Tibial nerve (tissue), 4 donors: ENCODE results near the gene PLXDC2. TPM values are rescaled to one million over a fixed set of nuclear protein-coding genes. Genes with fewer than 3 reads are reported as not detected.

Experiments
- DNase-seq, 2 donors: peaks; one replicate each; pipeline ENCODE4 v3.0.0-alpha.2; 2019; ENCODE audit warnings: low spot score in 2 of 2
- H3K27ac ChIP-seq, 4 donors: fragments of 200-600 bp; sonication (generic) in 3 of 4; one replicate each; pipeline ENCODE4 v1.5.1; 2017 to 2019; ENCODE audit warnings: mild to moderate bottlenecking in 1 of 4
- H3K27me3 ChIP-seq, 2 donors: fragments of 200-600 bp; sonication (generic) in 1 of 2; one replicate each; pipeline versions ENCODE4 v1.5.1 to v1.6.0; 2017 to 2019
- H3K36me3 ChIP-seq, 3 donors: fragments of 200-600 bp; sonication (generic); one replicate each; pipeline ENCODE4 v1.5.1; 2018 to 2019
- H3K4me1 ChIP-seq, 4 donors: fragments of 200-600 bp; sonication (generic) in 3 of 4; one replicate each; pipeline ENCODE4 v1.5.1; 2017 to 2019
- H3K4me3 ChIP-seq, 4 donors: fragments of 200-600 bp; sonication (generic) in 3 of 4; one replicate each; pipeline ENCODE4 v1.5.1; 2017 to 2019; ENCODE audit warnings: mild to moderate bottlenecking in 1 of 4, moderate library complexity in 1 of 4
- H3K9me3 ChIP-seq, 4 donors: fragments of 200-600 bp; sonication (generic) in 3 of 4; one replicate each; pipeline ENCODE4 v1.5.1; 2017 to 2019
- EP300 ChIP-seq, 2 donors: sonication (generic); formaldehyde crosslinking; IDR thresholded peaks; one replicate each; pipeline ENCODE4 v1.6.1; 2017; ENCODE audit warnings: antibody characterized with exemption in 2 of 2, mild to moderate bottlenecking in 1 of 2
- POLR2A ChIP-seq, 2 donors: fragments of 450-650 bp; IDR thresholded peaks; one replicate each; pipeline ENCODE4 v1.6.1; 2017; ENCODE audit warnings: antibody characterized with exemption in 2 of 2, mild to moderate bottlenecking in 2 of 2, moderate library complexity in 2 of 2
- WGBS, 2 donors: methylation state at CpG; one replicate each; pipeline ENCODE4 v1.1.5; 2018; 5-methylcytosine and 5-hydroxymethylcytosine counted together
- total RNA-seq, 4 donors: library from RNA; depleted of rRNA; stranded (reverse); fragments of >200 nt; gene quantifications; one replicate each; pipeline ENCODE4 v1.1.0, GENCODE V29; 2016
- TF ChIP-seq, protein P1 (sequence below), 5 experiments: fragments of 200-600 bp in 3 of 5; fragments of 450-650 bp in 2 of 5; sonication (generic) in 3 of 5; IDR thresholded peaks; one replicate each; pipeline ENCODE4 v1.5.1; 2016 to 2019; ENCODE audit warnings: antibody characterized with exemption in 5 of 5, mild to moderate bottlenecking in 3 of 5, moderate library complexity in 2 of 5

PLXDC2 gene
- total RNA-seq, 4 donors from 2014 or later: 55.2 to 79.2 (median 74.5) TPM

DNA sequence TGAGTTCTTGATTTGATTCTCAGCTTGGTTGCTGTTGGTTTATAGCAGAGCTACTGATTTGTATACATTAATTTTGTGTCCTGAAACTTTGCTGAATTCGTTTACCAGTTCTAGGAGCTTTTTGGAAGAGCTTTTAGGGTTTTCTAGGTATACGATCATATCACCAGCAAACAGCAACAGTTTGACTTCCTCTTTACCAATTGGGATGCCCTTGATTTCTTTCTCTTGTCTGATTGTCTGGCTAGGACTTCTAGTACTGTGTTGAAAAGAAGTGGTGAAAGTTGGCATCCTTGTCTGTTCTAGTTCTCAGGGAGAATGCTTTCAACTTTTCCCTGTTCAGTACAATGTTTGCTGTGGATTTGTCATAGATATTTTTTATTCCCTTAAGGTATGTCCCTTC, 86.2 kb downstream of the PLXDC2 start:
- Histone ChIP-seq H3K4me1 (no peaks in the 10 kb centered on the region), H3K4me3 (no peak overlapping the region), H3K27ac (no peak overlapping the region), H3K36me3 (no peaks in the 10 kb centered on the region), H3K27me3 (no peaks in the 10 kb centered on the region), H3K9me3 (no peaks in the 10 kb centered on the region)
- 83 to 86% methylated on average over 2 of the region's 2 CpGs for WGBS, 2 donors
- no peak for TF ChIP-seq EP300 (IDR thresholded peaks at IDR 0.05)
- TF ChIP-seq, protein P1, sequence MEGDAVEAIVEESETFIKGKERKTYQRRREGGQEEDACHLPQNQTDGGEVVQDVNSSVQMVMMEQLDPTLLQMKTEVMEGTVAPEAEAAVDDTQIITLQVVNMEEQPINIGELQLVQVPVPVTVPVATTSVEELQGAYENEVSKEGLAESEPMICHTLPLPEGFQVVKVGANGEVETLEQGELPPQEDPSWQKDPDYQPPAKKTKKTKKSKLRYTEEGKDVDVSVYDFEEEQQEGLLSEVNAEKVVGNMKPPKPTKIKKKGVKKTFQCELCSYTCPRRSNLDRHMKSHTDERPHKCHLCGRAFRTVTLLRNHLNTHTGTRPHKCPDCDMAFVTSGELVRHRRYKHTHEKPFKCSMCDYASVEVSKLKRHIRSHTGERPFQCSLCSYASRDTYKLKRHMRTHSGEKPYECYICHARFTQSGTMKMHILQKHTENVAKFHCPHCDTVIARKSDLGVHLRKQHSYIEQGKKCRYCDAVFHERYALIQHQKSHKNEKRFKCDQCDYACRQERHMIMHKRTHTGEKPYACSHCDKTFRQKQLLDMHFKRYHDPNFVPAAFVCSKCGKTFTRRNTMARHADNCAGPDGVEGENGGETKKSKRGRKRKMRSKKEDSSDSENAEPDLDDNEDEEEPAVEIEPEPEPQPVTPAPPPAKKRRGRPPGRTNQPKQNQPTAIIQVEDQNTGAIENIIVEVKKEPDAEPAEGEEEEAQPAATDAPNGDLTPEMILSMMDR (IDR thresholded peaks at IDR 0.05): no peak
- TF ChIP-seq POLR2A (IDR thresholded peaks at IDR 0.05): no peak
- DNase-seq: no peak

GRCh38 chr10:19904202-19904661, 88.0 kb downstream of the PLXDC2 start:
- Histone ChIP-seq H3K4me1 (peaks cover 0 to 7% (median 0%) of the 10 kb centered on the region in 4 donors), H3K36me3 (no peaks in the 10 kb centered on the region), H3K27ac (no peak overlapping the region), H3K27me3 (no peaks in the 10 kb centered on the region), H3K9me3 (no peaks in the 10 kb centered on the region), H3K4me3 (no peak overlapping the region)
- TF ChIP-seq, protein P1 (IDR thresholded peaks at IDR 0.05): no peak
- TF ChIP-seq EP300 (IDR thresholded peaks at IDR 0.05): no peak
- TF ChIP-seq POLR2A (IDR thresholded peaks at IDR 0.05): no peak
- 77 to 92% methylated on average over 1 of the region's 1 CpG for WGBS, 2 donors
- no peak for DNase-seq

DNA sequence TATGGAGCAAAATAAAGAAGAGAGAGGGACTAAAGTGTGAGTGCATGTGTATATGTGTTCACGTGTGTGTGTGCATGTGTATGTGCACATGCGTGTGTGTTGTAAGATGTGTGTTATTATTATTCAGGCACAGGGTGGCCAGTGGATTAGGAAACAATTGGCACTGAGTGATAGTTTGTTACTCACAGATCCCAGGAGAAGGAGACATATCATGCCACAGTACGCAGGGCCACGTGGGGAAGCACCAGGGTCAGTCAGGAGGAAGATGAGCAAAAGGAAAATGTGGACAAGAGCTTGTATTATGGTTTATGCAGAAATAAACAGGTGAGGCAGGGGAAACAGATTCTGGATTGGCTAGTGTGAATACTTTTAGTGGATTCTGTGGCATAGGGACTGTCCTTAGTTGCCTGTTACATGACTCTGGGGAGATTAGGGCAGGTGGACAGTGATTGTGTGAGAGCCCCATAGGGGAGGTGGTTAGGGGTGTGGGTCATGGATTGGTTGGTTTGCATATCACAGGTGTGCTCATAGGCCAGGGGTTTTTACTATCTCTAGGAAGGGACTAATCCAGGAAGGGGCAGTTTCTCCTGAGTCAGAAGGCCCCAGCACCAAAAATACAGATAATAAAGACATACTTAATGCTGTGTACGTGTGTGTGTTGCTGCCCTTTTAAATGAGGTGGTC, 90.0 kb downstream of the PLXDC2 start:
- no peak for DNase-seq
- H3K9me3 ChIP-seq: no peaks in the 10 kb centered on the region
- no peaks in the 10 kb centered on the region for H3K27me3 ChIP-seq
- WGBS, 2 donors: 85 to 95% methylated on average over 5 of the region's 5 CpGs
- H3K4me3 ChIP-seq: no peak overlapping the region
- TF ChIP-seq, protein P1 (IDR thresholded peaks at IDR 0.05): no peak
- peak in 1 of 2 donors; percentile 33 for TF ChIP-seq EP300 (IDR thresholded peaks at IDR 0.05)
- no peak overlapping the region for H3K27ac ChIP-seq
- H3K4me1 ChIP-seq: peaks cover 0 to 12% (median 0%) of the 10 kb centered on the region in 4 donors
- no peaks in the 10 kb centered on the region for H3K36me3 ChIP-seq

GRCh38 chr10:19908991-19909696, 92.9 kb downstream of the PLXDC2 start:
- H3K36me3 ChIP-seq: no peaks in the 10 kb centered on the region
- H3K9me3 ChIP-seq: no peaks in the 10 kb centered on the region
- 37 to 44% methylated on average over 3 of the region's 3 CpGs for WGBS, 2 donors
- peaks cover 0 to 12% (median 0%) of the 10 kb centered on the region in 4 donors for H3K4me1 ChIP-seq
- H3K4me3 ChIP-seq: no peak overlapping the region
- no peak overlapping the region for H3K27ac ChIP-seq
- no peak for DNase-seq
- TF ChIP-seq EP300 (IDR thresholded peaks at IDR 0.05): no peak
- TF ChIP-seq, protein P1 (IDR thresholded peaks at IDR 0.05): no peak
- no peak for TF ChIP-seq POLR2A (IDR thresholded peaks at IDR 0.05)
- H3K27me3 ChIP-seq: no peaks in the 10 kb centered on the region

DNA sequence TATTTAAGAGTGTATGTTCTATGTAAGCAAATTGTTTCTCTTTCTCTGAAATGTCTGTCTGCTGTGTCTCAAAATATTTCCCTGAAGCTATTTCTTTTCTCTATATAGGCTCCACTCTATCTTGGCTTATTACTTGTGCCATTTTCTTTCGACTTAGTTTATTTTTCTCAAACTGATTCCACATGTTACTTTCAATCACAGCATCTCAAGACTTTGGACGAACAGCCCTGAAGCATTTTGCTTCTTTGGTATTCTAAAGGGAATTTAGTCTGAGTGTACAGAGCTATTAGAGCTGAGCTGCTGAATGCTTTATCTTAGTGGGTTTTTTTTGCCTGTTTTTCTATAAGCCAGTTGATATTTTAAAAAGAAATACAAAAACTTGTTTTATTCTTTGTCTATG, 95.7 kb downstream of the PLXDC2 start:
- no peaks in the 10 kb centered on the region for H3K27me3 ChIP-seq
- WGBS, 2 donors: 17 to 27% methylated on average over 2 of the region's 2 CpGs

More for the DNA sequence above, 95.7 kb downstream of the PLXDC2 start:
- Histone ChIP-seq H3K36me3 (no peaks in the 10 kb centered on the region), H3K4me1 (peaks cover 0 to 12% (median 0%) of the 10 kb centered on the region in 4 donors), H3K27ac (no peak overlapping the region), H3K4me3 (no peak overlapping the region), H3K9me3 (no peaks in the 10 kb centered on the region)
- no peak for DNase-seq
- TF ChIP-seq POLR2A (IDR thresholded peaks at IDR 0.05): no peak
- TF ChIP-seq EP300 (IDR thresholded peaks at IDR 0.05): no peak
- TF ChIP-seq, protein P1 (IDR thresholded peaks at IDR 0.05): no peak
